H1 (cell line): ENCODE measurements around the gene PLCB1. TPM values are rescaled to one million over a fixed set of nuclear protein-coding genes. Genes with fewer than 3 reads are reported as not detected.

Source experiments
- CHD7 ChIP-seq: fragments of 300-600 bp; sonication (generic); IDR thresholded peaks from 2 replicates; pipeline ENCODE4 v1.7.1; 2012; ENCODE audit warnings: low read length, moderate library complexity, mild to moderate bottlenecking, inconsistent platforms; ENCODE audit not compliant: insufficient replicate concordance
- SIN3A ChIP-seq, 2 experiments: IDR thresholded peaks in 1 of 2; conservative IDR thresholded peaks in 1 of 2; 2 replicates each; pipeline ENCODE4 v1.6.1; 2011 to 2012; ENCODE audit warnings: low read length in 2 of 2, improper control_type of control experiment in 1 of 2, low read depth in 1 of 2, mild to moderate bottlenecking in 1 of 2
- SP1 ChIP-seq: IDR thresholded peaks from 2 replicates; pipeline ENCODE4 v1.6.1; 2011; ENCODE audit warnings: low read depth, low read length
- SP4 ChIP-seq: IDR thresholded peaks from 2 replicates; pipeline ENCODE4 v1.6.1; 2012; ENCODE audit warnings: low read length, inconsistent platforms
- TCF12 ChIP-seq: IDR thresholded peaks from 2 replicates; pipeline ENCODE4 v1.6.1; 2011; ENCODE audit warnings: low read depth, mild to moderate bottlenecking, low read length
- polyA plus RNA-seq, 7 experiments: library from polyadenylated mRNA; depleted of rRNA in 3 of 7; stranded (reverse) in 5 of 7; unstranded in 2 of 7; fragments of >200 nt in 5 of 7; fragments of 200-250 nt in 2 of 7; gene quantifications; 1 replicate in 5 of 7; 2 replicates in 1 of 7; 4 replicates in 1 of 7; pipeline versions ENCODE4 v1.2.1 to v1.2.3, GENCODE V29; 2011 to 2013; ENCODE audit warnings: missing spikeins in 2 of 7, mixed read lengths in 2 of 7
- total RNA-seq: library from RNA; stranded (reverse); fragmentation: NEBNext Ultra II Directional; extraction: Animal tissue kit (Norgen Biotek cat#: 25700); gene quantifications from 2 replicates; pipeline ENCODE4 v1.2.1, GENCODE V29; 2021

The PLCB1 gene
- total and polyA plus RNA-seq, 2 of the 8 experiments (the other 6 are each of a cell fraction or from before 2014, with no cell fraction given): 2.6 to 9.1 TPM

- TF ChIP-seq CHD7 (no peak), TCF12 (no peak), SP4 (no peak), SIN3A (conservative IDR thresholded peaks at IDR 0.05 in 1 of 2, IDR thresholded peaks at IDR 0.05 in 1 of 2; ENCODE audit: low read depth in 1 of 2, low read length in 2 of 2) (no peak), SP1 (no peak)
Observed at GRCh38 chr20:8321001-8321400, 188.9 kb downstream of the PLCB1 start (continued).
